Measurements from ENCODE around the gene MLYCD.

Gene MLYCD

GRCh38 chr16:83851473-83851872 lies 47.4 kb upstream of the MLYCD start:
- TF ChIP-seq EZH2phosphoT487 (IDR thresholded peaks at IDR 0.05; ENCODE audit: low read length) (no peak), CTCF (IDR thresholded peaks at IDR 0.05; ENCODE audit: low read length) (no peak)
- Histone ChIP-seq H3K27me3 (replicated peaks; ENCODE audit: insufficient read depth, low read length) (no peaks in the 10 kb centered on the region), H3K9me3 (replicated peaks; ENCODE audit: insufficient read depth, low read length) (no peaks in the 10 kb centered on the region), H3K9me2 (replicated peaks; ENCODE audit: insufficient read depth, low read length) (no peaks in the 10 kb centered on the region), H3F3A (ENCODE audit: insufficient read depth, low read length) (no peaks in the 10 kb centered on the region), H3K4me3 (ENCODE audit: low read length) (no peak overlapping the region), H3K79me2 (ENCODE audit: low read length) (no peaks in the 10 kb centered on the region), H2AFZ (ENCODE audit: low read length) (no peak overlapping the region), H4K20me1 (ENCODE audit: insufficient read depth, low read length) (no peaks in the 10 kb centered on the region), H3K4me2 (ENCODE audit: low read depth, low read length) (no peak overlapping the region), H3K36me3 (replicated peaks; ENCODE audit: insufficient read depth, low read length) (no peaks in the 10 kb centered on the region), H3K4me1 (ENCODE audit: low read length) (no peaks in the 10 kb centered on the region), H3K27ac (ENCODE audit: low read length) (no peak overlapping the region), H3K9ac (ENCODE audit: low read length) (no peak overlapping the region)
- no peak for DNase-seq

- Histone ChIP-seq H3K4me3 (ENCODE audit: low read length) (no peak overlapping the region), H3F3A (ENCODE audit: insufficient read depth, low read length) (no peaks in the 10 kb centered on the region), H2AFZ (ENCODE audit: low read length) (no peak overlapping the region), H3K27ac (ENCODE audit: low read length) (no peak overlapping the region), H3K4me1 (ENCODE audit: low read length) (no peaks in the 10 kb centered on the region), H3K9me3 (replicated peaks; ENCODE audit: insufficient read depth, low read length) (no peaks in the 10 kb centered on the region), H3K4me2 (ENCODE audit: low read depth, low read length) (no peak overlapping the region), H3K9me2 (replicated peaks; ENCODE audit: insufficient read depth, low read length) (no peaks in the 10 kb centered on the region), H3K79me2 (ENCODE audit: low read length) (no peaks in the 10 kb centered on the region), H3K27me3 (replicated peaks; ENCODE audit: insufficient read depth, low read length) (no peaks in the 10 kb centered on the region), H4K20me1 (ENCODE audit: insufficient read depth, low read length) (no peaks in the 10 kb centered on the region), H3K36me3 (replicated peaks; ENCODE audit: insufficient read depth, low read length) (no peaks in the 10 kb centered on the region), H3K9ac (ENCODE audit: low read length) (no peak overlapping the region)
- no peak for DNase-seq
- TF ChIP-seq EZH2phosphoT487 (IDR thresholded peaks at IDR 0.05; ENCODE audit: low read length) = no peak
- TF ChIP-seq EZH2 (optimal IDR thresholded peaks at IDR 0.05; ENCODE audit: low read depth, low read length) = no peak
- TF ChIP-seq CTCF (IDR thresholded peaks at IDR 0.05; ENCODE audit: low read length) = no peak
These were observed 46.1 kb upstream of the MLYCD start for GRCh38 chr16:83852774-83853173.

- H3K27ac ChIP-seq (ENCODE audit: low read length) = no peak overlapping the region
- no peak for DNase-seq
- no peaks in the 10 kb centered on the region for H3K4me1 ChIP-seq (ENCODE audit: low read length)
- no peak overlapping the region for H3K4me3 ChIP-seq (ENCODE audit: low read length)
- H3K9me2 ChIP-seq (replicated peaks; ENCODE audit: insufficient read depth, low read length) = no peaks in the 10 kb centered on the region
- no peaks in the 10 kb centered on the region for H3K27me3 ChIP-seq (replicated peaks; ENCODE audit: insufficient read depth, low read length)
- H3K79me2 ChIP-seq (ENCODE audit: low read length) = no peaks in the 10 kb centered on the region
- no peaks in the 10 kb centered on the region for H4K20me1 ChIP-seq (ENCODE audit: insufficient read depth, low read length)
- no peak for TF ChIP-seq EZH2phosphoT487 (IDR thresholded peaks at IDR 0.05; ENCODE audit: low read length)
- no peak for TF ChIP-seq EZH2 (optimal IDR thresholded peaks at IDR 0.05; ENCODE audit: low read depth, low read length)
- no peak for TF ChIP-seq CTCF (IDR thresholded peaks at IDR 0.05; ENCODE audit: low read length)
- H2AFZ ChIP-seq (ENCODE audit: low read length) = no peak overlapping the region
- no peak overlapping the region for H3K9ac ChIP-seq (ENCODE audit: low read length)
- H3F3A ChIP-seq (ENCODE audit: insufficient read depth, low read length) = no peaks in the 10 kb centered on the region
- no peaks in the 10 kb centered on the region for H3K9me3 ChIP-seq (replicated peaks; ENCODE audit: insufficient read depth, low read length)
- H3K36me3 ChIP-seq (replicated peaks; ENCODE audit: insufficient read depth, low read length) = no peaks in the 10 kb centered on the region
- no peak overlapping the region for H3K4me2 ChIP-seq (ENCODE audit: low read depth, low read length)
These were observed 45.1 kb upstream of the MLYCD start for GRCh38 chr16:83853834-83854233.

Measured in MM.1S (cell line).